Activated CD4-positive, alpha-beta T cell treated with anti-CD3 and anti-CD28 coated beads for 24 hours (primary cell): Measurements from ENCODE around the gene SLC2A13.
A peak's percentile ranks its signal among the peaks of the same experiment; 100 is the strongest.
"Not testable (repeated sequence)": the region's sequence is repeated elsewhere in the genome, so short reads cannot be mapped to it uniquely, and the experiment has no call there.

Experiments used
- DNase-seq, 2 donors: peaks; one replicate each; pipeline ENCODE4 v3.0.0-alpha.2; 2020; ENCODE audit warnings: low read depth in 2 of 2

SLC2A13 gene

GRCh38 chr12:40034712-40035111 is 71.2 kb downstream of the SLC2A13 start:
- DNase-seq: no peak

- DNase-seq: no peak
Observed at GRCh38 chr12:40034156-40034555, 71.7 kb downstream of the SLC2A13 start.

- no peak for DNase-seq
Observed at GRCh38 chr12:40033242-40033630, 72.6 kb downstream of the SLC2A13 start.

- no peak for DNase-seq
Observed at GRCh38 chr12:40032433-40033241, 73.2 kb downstream of the SLC2A13 start.

GRCh38 chr12:40031965-40032364 is 73.9 kb downstream of the SLC2A13 start:
- DNase-seq: no peak

GRCh38 chr12:40030970-40031369 is 74.9 kb downstream of the SLC2A13 start:
- not testable (repeated sequence) for DNase-seq

- no peak for DNase-seq
Observed at GRCh38 chr12:40028296-40028695, 77.6 kb downstream of the SLC2A13 start.

GRCh38 chr12:40022850-40023249 is 83.0 kb downstream of the SLC2A13 start:
- DNase-seq: no peak

- no peak for DNase-seq
Observed at GRCh38 chr12:40020261-40020691, 85.6 kb downstream of the SLC2A13 start.

- DNase-seq: no peak
Observed at GRCh38 chr12:40017488-40017887, 88.4 kb downstream of the SLC2A13 start.

- no peak for DNase-seq
Observed at GRCh38 chr12:40016980-40017379, 88.9 kb downstream of the SLC2A13 start.

- no peak for DNase-seq
Observed at GRCh38 chr12:40015881-40016280, 90.0 kb downstream of the SLC2A13 start.

GRCh38 chr12:40015345-40015744 is 90.5 kb downstream of the SLC2A13 start:
- no peak for DNase-seq

GRCh38 chr12:40013847-40014246 is 92.0 kb downstream of the SLC2A13 start:
- DNase-seq: no peak

- no peak for DNase-seq
Observed at GRCh38 chr12:40013292-40013691, 92.6 kb downstream of the SLC2A13 start.

GRCh38 chr12:40012711-40013110 is 93.2 kb downstream of the SLC2A13 start:
- no peak for DNase-seq

- DNase-seq: no peak
Observed at GRCh38 chr12:40011775-40012129, 94.1 kb downstream of the SLC2A13 start.

GRCh38 chr12:40010899-40011774 is 94.7 kb downstream of the SLC2A13 start:
- peak in 1 of 2 donors; percentile 46 for DNase-seq

GRCh38 chr12:40002178-40003169 is 103.4 kb downstream of the SLC2A13 start:
- DNase-seq: no peak

GRCh38 chr12:40001406-40001805 is 104.5 kb downstream of the SLC2A13 start:
- DNase-seq: no peak

GRCh38 chr12:40000884-40001283 is 105.0 kb downstream of the SLC2A13 start:
- no peak for DNase-seq

GRCh38 chr12:39993268-39993667 is 112.6 kb downstream of the SLC2A13 start:
- no peak for DNase-seq
